ENCODE data around the gene MRPL39. TPM values are rescaled to one million over a fixed set of nuclear protein-coding genes. Genes with fewer than 3 reads are reported as not detected.

The MRPL39 gene
- total and polyA plus RNA-seq, 2 experiments from 2014 or later, result 50.5 to 132 TPM

DNA sequence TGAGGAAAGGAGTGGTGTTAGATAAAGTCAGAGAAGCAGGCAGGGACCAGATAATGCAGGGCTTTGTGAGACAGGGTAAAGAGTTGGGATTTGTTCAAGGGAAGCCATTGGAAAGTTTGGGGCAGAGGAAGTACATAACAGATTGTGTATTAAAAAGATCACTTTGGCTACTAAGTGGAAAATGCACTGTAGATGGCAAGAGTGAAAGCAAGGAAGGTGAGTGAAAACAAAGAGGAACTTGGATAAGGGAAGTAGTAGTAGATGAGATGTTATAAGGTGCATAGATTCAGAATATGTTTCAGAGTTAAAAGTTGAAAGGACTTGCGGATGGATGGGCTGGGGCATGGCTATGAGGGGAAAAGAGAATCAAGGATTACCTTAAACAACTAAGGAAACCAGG, 17.4 kb downstream of the MRPL39 start:
- Histone ChIP-seq H3K27ac (ENCODE audit: low read depth) (no peak overlapping the region), H3F3A (replicated peaks; ENCODE audit: low read depth) (no peaks in the 10 kb centered on the region), H3K9me2 (ENCODE audit: insufficient read depth) (no peaks in the 10 kb centered on the region), H3K79me2 (replicated peaks; ENCODE audit: insufficient read depth) (no peaks in the 10 kb centered on the region), H4K20me1 (replicated peaks; ENCODE audit: insufficient read depth) (no peaks in the 10 kb centered on the region), H2AFZ (no peak overlapping the region), H3K4me2 (no peak overlapping the region), H3K4me1 (ENCODE audit: insufficient read depth) (no peaks in the 10 kb centered on the region), H3K27me3 (ENCODE audit: insufficient read depth) (no peaks in the 10 kb centered on the region), H3K36me3 (ENCODE audit: insufficient read depth) (peaks cover 21% of the 10 kb centered on the region), H3K4me3 (no peak overlapping the region)
- H3K27me3 Mint-ChIP-seq (ENCODE audit: insufficient read depth, low read depth, poor library complexity), result no peaks in the 10 kb centered on the region
- no peak for ATAC-seq
- TF ChIP-seq, protein P1, sequence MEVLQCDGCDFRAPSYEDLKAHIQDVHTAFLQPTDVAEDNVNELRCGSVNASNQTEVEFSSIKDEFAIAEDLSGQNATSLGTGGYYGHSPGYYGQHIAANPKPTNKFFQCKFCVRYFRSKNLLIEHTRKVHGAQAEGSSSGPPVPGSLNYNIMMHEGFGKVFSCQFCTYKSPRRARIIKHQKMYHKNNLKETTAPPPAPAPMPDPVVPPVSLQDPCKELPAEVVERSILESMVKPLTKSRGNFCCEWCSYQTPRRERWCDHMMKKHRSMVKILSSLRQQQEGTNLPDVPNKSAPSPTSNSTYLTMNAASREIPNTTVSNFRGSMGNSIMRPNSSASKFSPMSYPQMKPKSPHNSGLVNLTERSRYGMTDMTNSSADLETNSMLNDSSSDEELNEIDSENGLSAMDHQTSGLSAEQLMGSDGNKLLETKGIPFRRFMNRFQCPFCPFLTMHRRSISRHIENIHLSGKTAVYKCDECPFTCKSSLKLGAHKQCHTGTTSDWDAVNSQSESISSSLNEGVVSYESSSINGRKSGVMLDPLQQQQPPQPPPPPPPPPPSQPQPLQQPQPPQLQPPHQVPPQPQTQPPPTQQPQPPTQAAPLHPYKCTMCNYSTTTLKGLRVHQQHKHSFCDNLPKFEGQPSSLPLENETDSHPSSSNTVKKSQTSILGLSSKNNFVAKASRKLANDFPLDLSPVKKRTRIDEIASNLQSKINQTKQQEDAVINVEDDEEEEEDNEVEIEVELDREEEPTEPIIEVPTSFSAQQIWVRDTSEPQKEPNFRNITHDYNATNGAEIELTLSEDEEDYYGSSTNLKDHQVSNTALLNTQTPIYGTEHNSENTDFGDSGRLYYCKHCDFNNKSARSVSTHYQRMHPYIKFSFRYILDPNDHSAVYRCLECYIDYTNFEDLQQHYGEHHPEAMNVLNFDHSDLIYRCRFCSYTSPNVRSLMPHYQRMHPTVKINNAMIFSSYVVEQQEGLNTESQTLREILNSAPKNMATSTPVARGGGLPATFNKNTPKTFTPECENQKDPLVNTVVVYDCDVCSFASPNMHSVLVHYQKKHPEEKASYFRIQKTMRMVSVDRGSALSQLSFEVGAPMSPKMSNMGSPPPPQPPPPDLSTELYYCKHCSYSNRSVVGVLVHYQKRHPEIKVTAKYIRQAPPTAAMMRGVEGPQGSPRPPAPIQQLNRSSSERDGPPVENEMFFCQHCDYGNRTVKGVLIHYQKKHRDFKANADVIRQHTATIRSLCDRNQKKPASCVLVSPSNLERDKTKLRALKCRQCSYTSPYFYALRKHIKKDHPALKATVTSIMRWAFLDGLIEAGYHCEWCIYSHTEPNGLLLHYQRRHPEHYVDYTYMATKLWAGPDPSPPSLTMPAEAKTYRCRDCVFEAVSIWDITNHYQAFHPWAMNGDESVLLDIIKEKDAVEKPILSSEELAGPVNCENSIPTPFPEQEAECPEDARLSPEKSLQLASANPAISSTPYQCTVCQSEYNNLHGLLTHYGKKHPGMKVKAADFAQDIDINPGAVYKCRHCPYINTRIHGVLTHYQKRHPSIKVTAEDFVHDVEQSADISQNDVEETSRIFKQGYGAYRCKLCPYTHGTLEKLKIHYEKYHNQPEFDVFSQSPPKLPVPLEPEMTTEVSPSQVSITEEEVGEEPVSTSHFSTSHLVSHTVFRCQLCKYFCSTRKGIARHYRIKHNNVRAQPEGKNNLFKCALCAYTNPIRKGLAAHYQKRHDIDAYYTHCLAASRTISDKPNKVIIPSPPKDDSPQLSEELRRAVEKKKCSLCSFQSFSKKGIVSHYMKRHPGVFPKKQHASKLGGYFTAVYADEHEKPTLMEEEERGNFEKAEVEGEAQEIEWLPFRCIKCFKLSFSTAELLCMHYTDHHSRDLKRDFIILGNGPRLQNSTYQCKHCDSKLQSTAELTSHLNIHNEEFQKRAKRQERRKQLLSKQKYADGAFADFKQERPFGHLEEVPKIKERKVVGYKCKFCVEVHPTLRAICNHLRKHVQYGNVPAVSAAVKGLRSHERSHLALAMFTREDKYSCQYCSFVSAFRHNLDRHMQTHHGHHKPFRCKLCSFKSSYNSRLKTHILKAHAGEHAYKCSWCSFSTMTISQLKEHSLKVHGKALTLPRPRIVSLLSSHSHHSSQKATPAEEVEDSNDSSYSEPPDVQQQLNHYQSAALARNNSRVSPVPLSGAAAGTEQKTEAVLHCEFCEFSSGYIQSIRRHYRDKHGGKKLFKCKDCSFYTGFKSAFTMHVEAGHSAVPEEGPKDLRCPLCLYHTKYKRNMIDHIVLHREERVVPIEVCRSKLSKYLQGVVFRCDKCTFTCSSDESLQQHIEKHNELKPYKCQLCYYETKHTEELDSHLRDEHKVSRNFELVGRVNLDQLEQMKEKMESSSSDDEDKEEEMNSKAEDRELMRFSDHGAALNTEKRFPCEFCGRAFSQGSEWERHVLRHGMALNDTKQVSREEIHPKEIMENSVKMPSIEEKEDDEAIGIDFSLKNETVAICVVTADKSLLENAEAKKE (CRISPR knock-in tag; IDR thresholded peaks at IDR 0.05), result no peak
- TF ChIP-seq, protein P2, sequence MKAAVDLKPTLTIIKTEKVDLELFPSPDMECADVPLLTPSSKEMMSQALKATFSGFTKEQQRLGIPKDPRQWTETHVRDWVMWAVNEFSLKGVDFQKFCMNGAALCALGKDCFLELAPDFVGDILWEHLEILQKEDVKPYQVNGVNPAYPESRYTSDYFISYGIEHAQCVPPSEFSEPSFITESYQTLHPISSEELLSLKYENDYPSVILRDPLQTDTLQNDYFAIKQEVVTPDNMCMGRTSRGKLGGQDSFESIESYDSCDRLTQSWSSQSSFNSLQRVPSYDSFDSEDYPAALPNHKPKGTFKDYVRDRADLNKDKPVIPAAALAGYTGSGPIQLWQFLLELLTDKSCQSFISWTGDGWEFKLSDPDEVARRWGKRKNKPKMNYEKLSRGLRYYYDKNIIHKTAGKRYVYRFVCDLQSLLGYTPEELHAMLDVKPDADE (IDR thresholded peaks at IDR 0.05), result no peak
- no peak for TF ChIP-seq EZH2 (IDR thresholded peaks at IDR 0.05; ENCODE audit: low read depth, unreplicated experiment)
- no peak for TF ChIP-seq EZH2phosphoT487 (IDR thresholded peaks at IDR 0.05; ENCODE audit: unreplicated experiment)
- TF ChIP-seq CREB1 (CRISPR knock-in tag; IDR thresholded peaks at IDR 0.05; ENCODE audit: low read depth), result no peak
- TF ChIP-seq, protein P3, sequence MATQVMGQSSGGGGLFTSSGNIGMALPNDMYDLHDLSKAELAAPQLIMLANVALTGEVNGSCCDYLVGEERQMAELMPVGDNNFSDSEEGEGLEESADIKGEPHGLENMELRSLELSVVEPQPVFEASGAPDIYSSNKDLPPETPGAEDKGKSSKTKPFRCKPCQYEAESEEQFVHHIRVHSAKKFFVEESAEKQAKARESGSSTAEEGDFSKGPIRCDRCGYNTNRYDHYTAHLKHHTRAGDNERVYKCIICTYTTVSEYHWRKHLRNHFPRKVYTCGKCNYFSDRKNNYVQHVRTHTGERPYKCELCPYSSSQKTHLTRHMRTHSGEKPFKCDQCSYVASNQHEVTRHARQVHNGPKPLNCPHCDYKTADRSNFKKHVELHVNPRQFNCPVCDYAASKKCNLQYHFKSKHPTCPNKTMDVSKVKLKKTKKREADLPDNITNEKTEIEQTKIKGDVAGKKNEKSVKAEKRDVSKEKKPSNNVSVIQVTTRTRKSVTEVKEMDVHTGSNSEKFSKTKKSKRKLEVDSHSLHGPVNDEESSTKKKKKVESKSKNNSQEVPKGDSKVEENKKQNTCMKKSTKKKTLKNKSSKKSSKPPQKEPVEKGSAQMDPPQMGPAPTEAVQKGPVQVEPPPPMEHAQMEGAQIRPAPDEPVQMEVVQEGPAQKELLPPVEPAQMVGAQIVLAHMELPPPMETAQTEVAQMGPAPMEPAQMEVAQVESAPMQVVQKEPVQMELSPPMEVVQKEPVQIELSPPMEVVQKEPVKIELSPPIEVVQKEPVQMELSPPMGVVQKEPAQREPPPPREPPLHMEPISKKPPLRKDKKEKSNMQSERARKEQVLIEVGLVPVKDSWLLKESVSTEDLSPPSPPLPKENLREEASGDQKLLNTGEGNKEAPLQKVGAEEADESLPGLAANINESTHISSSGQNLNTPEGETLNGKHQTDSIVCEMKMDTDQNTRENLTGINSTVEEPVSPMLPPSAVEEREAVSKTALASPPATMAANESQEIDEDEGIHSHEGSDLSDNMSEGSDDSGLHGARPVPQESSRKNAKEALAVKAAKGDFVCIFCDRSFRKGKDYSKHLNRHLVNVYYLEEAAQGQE (IDR thresholded peaks at IDR 0.05; ENCODE audit: unreplicated experiment), result no peak
- no peak for TF ChIP-seq ZNF114 (CRISPR knock-in tag; IDR thresholded peaks at IDR 0.05)
- TF ChIP-seq, protein P4, sequence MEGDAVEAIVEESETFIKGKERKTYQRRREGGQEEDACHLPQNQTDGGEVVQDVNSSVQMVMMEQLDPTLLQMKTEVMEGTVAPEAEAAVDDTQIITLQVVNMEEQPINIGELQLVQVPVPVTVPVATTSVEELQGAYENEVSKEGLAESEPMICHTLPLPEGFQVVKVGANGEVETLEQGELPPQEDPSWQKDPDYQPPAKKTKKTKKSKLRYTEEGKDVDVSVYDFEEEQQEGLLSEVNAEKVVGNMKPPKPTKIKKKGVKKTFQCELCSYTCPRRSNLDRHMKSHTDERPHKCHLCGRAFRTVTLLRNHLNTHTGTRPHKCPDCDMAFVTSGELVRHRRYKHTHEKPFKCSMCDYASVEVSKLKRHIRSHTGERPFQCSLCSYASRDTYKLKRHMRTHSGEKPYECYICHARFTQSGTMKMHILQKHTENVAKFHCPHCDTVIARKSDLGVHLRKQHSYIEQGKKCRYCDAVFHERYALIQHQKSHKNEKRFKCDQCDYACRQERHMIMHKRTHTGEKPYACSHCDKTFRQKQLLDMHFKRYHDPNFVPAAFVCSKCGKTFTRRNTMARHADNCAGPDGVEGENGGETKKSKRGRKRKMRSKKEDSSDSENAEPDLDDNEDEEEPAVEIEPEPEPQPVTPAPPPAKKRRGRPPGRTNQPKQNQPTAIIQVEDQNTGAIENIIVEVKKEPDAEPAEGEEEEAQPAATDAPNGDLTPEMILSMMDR (conservative IDR thresholded peaks at IDR 0.05; ENCODE audit: low read depth in 2 of 2), result no peak
- TF ChIP-seq POLR2AphosphoS5 (IDR thresholded peaks at IDR 0.05; ENCODE audit: low read depth), result no peak
- H3K4me3 Mint-ChIP-seq, result no peak overlapping the region
- peaks cover 50% of the 10 kb centered on the region for H3K36me3 Mint-ChIP-seq (ENCODE audit: low read depth)
- H3K27ac Mint-ChIP-seq, result no peak overlapping the region
- no peaks in the 10 kb centered on the region for H3K4me1 Mint-ChIP-seq
- H3K9me3 Mint-ChIP-seq, result no peaks in the 10 kb centered on the region
- no peak for DNase-seq (ENCODE audit: low spot score)

All from GM23338 (cell line).